Activated T-cell treated with anti-CD3 and anti-CD28 coated beads for 48 hours (primary cell): ENCODE results near the gene GRIA2.

ENCODE experiments used
- DNase-seq: peaks from one replicate; pipeline ENCODE4 v3.0.0-alpha.2; 2020; ENCODE audit warnings: low read depth

The GRIA2 gene

DNA sequence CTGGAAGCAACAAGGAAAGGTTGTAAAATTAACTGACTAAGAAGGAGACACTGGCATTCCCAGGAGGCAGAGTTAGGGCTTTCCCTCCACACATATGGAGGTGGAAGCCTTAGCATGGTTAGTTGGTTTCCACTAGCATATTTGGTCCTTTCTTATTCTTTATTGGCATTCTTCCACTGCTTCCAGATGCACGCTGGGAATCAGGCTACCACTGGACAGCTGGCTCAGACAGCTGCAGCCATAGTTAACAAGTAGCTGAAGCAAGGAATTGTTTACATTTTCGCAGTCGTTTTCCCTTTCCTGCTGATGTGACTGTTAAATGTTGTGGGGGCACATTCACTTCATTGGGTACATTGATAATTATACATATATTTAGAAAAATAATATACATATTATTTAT lies 169.2 kb downstream of the GRIA2 start:
- DNase-seq: no peak

DNA sequence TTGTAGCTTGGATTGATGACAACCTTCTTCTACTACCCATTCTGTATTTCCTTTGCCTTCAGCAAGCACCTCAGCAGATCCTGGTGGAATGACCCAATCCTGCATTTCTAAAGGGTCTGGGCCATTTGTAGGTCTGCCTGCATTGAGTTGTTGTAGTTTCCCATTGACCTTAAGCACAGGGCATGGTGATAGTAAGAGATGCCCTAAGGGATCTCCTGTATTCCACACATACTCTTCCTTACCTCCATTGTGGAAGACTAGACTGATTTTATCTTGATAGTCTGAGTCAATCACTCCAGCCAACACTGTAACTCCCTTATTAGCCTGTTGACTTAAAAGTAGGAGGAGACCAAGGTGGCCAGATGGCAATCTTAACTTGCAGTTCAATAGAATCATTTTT lies 184.5 kb downstream of the GRIA2 start:
- DNase-seq: no peak
